K562 (cell line): ENCODE data around the gene PIH1D1. TPM values are rescaled to one million over a fixed set of nuclear protein-coding genes. Genes with fewer than 3 reads are reported as not detected.

Source experiments
- DNMT1 ChIP-seq: fragments of 450-650 bp; IDR thresholded peaks from 2 replicates; pipeline ENCODE4 v1.6.1; 2016; ENCODE audit warnings: antibody characterized with exemption, mild to moderate bottlenecking
- ESRRA ChIP-seq: fragments of 450-650 bp; IDR thresholded peaks from 2 replicates; pipeline ENCODE4 v1.6.1; 2014; ENCODE audit warnings: low read depth, mild to moderate bottlenecking, moderate library complexity, borderline replicate concordance
- ESRRB ChIP-seq: fragments of 250-450 bp; sonication (Bioruptor Pico); IDR thresholded peaks from 2 replicates; pipeline ENCODE4 v1.5.0; 2020; ENCODE audit warnings: mild to moderate bottlenecking, moderate library complexity, borderline replicate concordance
- GTF2A2 ChIP-seq: IDR thresholded peaks from 2 replicates; pipeline ENCODE4 v1.6.1; 2016; ENCODE audit warnings: mild to moderate bottlenecking, missing genetic modification characterization, missing compliant biosample characterization
- HBP1 ChIP-seq: fragments of 450-650 bp; formaldehyde crosslinking; IDR thresholded peaks from 2 replicates; pipeline ENCODE4 v1.4.0; 2022; ENCODE audit warnings: missing genetic modification characterization
- MBD1 ChIP-seq: fragments of 250-450 bp; sonication (Bioruptor Pico); IDR thresholded peaks from 2 replicates; pipeline ENCODE4 v1.8.0; 2022; ENCODE audit warnings: inconsistent platforms
- MLLT1 ChIP-seq, 2 experiments: fragments of 450-650 bp; IDR thresholded peaks; 2 replicates each; pipeline ENCODE4 v1.6.1; 2016
- MTA3 ChIP-seq: fragments of 450-650 bp; formaldehyde crosslinking; IDR thresholded peaks from 2 replicates; pipeline ENCODE4 v1.6.1; 2017; ENCODE audit warnings: mild to moderate bottlenecking, borderline replicate concordance
- NR3C1 ChIP-seq: sonication (generic); formaldehyde crosslinking; IDR thresholded peaks from 2 replicates; pipeline ENCODE4 v1.8.1; 2022; ENCODE audit warnings: missing genetic modification reagents
- OTX1 ChIP-seq: fragments of 450-650 bp; formaldehyde crosslinking; IDR thresholded peaks from 2 replicates; pipeline ENCODE4 v1.4.0; 2022; ENCODE audit warnings: mild to moderate bottlenecking
- PRDM10 ChIP-seq: fragments of 450-650 bp; IDR thresholded peaks from 2 replicates; pipeline ENCODE4 v1.6.1; 2018; ENCODE audit not compliant: partially characterized antibody
- RBFOX2 ChIP-seq: fragments of 200-400 bp; formaldehyde crosslinking; IDR thresholded peaks from 2 replicates; pipeline ENCODE4 v1.6.1; 2017; ENCODE audit warnings: low read depth, mild to moderate bottlenecking, low read length, moderate library complexity
- RBM25 ChIP-seq: fragments of 200-400 bp; formaldehyde crosslinking; IDR thresholded peaks from 2 replicates; pipeline ENCODE4 v1.6.1; 2018; ENCODE audit warnings: low read length, low read depth, moderate library complexity; ENCODE audit not compliant: severe bottlenecking
- SNAPC5 ChIP-seq: fragments of 250-450 bp; sonication (Bioruptor Pico); IDR thresholded peaks from 2 replicates; pipeline ENCODE4 v1.8.0; 2021; ENCODE audit warnings: moderate library complexity, mild to moderate bottlenecking, inconsistent platforms
- TCF7L2 ChIP-seq: fragments of 150-350 bp; IDR thresholded peaks from 2 replicates; pipeline ENCODE4 v1.6.1; 2016; ENCODE audit warnings: low read depth, mild to moderate bottlenecking, low read length, moderate library complexity
- USF1 ChIP-seq: sonication (generic); formaldehyde crosslinking; IDR thresholded peaks from 2 replicates; pipeline ENCODE4 v1.9.0; 2022; ENCODE audit warnings: mild to moderate bottlenecking, missing genetic modification reagents
- ZFP1 ChIP-seq: fragments of 450-650 bp; formaldehyde crosslinking; IDR thresholded peaks from 2 replicates; pipeline ENCODE4 v1.4.0; 2020; ENCODE audit warnings: mild to moderate bottlenecking, mixed read lengths
- ZNF212 ChIP-seq: fragments of 450-650 bp; formaldehyde crosslinking; IDR thresholded peaks from 2 replicates; pipeline ENCODE4 v1.4.0; 2020; ENCODE audit warnings: mild to moderate bottlenecking
- ZNF76 ChIP-seq: fragments of 250-450 bp; sonication (Bioruptor Pico); IDR thresholded peaks from 2 replicates; pipeline ENCODE4 v1.4.0; 2020; ENCODE audit warnings: mild to moderate bottlenecking, moderate library complexity, borderline replicate concordance
- polyA plus RNA-seq, 8 experiments: library from polyadenylated mRNA; depleted of rRNA in 4 of 8; stranded (reverse) in 5 of 8; unstranded in 3 of 8; fragments of >200 nt; fragmentation: Nextera tagmentation in 2 of 8; fragmentation: Illumina TruSeq in 1 of 8; extraction: Ambion mirVana in 2 of 8; extraction: Trizol in 1 of 8; gene quantifications; 2 replicates each; pipeline versions ENCODE4 v1.2.1 to v1.2.3, GENCODE V29; 2011 to 2014; ENCODE audit warnings: inconsistent platforms in 1 of 8, missing spikeins in 1 of 8
- total RNA-seq, 7 experiments: library from RNA; depleted of rRNA in 6 of 7; stranded (reverse); fragments of >200 nt in 6 of 7; fragmentation: Illumina TruSeq in 2 of 7; extraction: Trizol in 2 of 7; gene quantifications; 2 replicates each; pipeline versions ENCODE4 v1.2.1 to v1.2.3, GENCODE V29; 2011 to 2021; ENCODE audit warnings: low replicate concordance in 1 of 7

PIH1D1 gene
- total and polyA plus RNA-seq, 9 of the 15 experiments (the other 6 are each of a cell fraction or from before 2014, with no cell fraction given) = 26.5 to 224 (median 137) TPM

- TF ChIP-seq PRDM10 = no peak
- TF ChIP-seq USF1 (CRISPR knock-in tag) = no peak
- TF ChIP-seq RBM25 = no peak
- no peak for TF ChIP-seq SNAPC5 (CRISPR knock-in tag)
- no peak for TF ChIP-seq ESRRB (CRISPR knock-in tag)
- TF ChIP-seq RBFOX2 = no peak
- peak in 1 of 2 experiments; percentile 12; a peak in 3 of 4 replicates for TF ChIP-seq MLLT1 (IDR thresholded peaks at IDR 0.05)
- TF ChIP-seq ZNF76 (CRISPR knock-in tag) = no peak
- no peak for TF ChIP-seq NR3C1 (CRISPR knock-in tag)
- TF ChIP-seq ESRRA = no peak
- no peak for TF ChIP-seq DNMT1
- TF ChIP-seq ZFP1 (CRISPR knock-in tag) = no peak
- TF ChIP-seq OTX1 (CRISPR knock-in tag) = no peak
- TF ChIP-seq HBP1 (CRISPR knock-in tag) = no peak
- TF ChIP-seq GTF2A2 (tag) = no peak
- TF ChIP-seq ZNF212 (CRISPR knock-in tag) = no peak
- TF ChIP-seq MBD1 (CRISPR knock-in tag) = no peak
- TF ChIP-seq MTA3 = no peak
- no peak for TF ChIP-seq TCF7L2
Observed at GRCh38 chr19:49488863-49489537, 37.4 kb upstream of the PIH1D1 start (continued).
